NT2/D1 (cell line): ENCODE measurements around the gene CHRNB1.

Experiments used
- DNase-seq: peaks from one replicate; pipeline ENCODE4 v3.0.0-alpha.2; 2011; ENCODE audit warnings: low read depth, low spot score
- H3K27me3 ChIP-seq: 2 replicates; pipeline ENCODE4 v1.6.0; 2011; ENCODE audit warnings: mild to moderate bottlenecking; ENCODE audit not compliant: insufficient read length, insufficient read depth
- H3K36me3 ChIP-seq: 2 replicates; pipeline ENCODE4 v1.6.1; 2011; ENCODE audit warnings: mild to moderate bottlenecking, low read length, mixed read lengths; ENCODE audit not compliant: insufficient read depth, insufficient read length
- H3K4me1 ChIP-seq: 2 replicates; pipeline ENCODE4 v1.5.1; 2011; ENCODE audit not compliant: insufficient read depth, insufficient read length
- H3K4me3 ChIP-seq: 2 replicates; pipeline ENCODE4 v1.5.1; 2011; ENCODE audit warnings: low read depth; ENCODE audit not compliant: insufficient read length
- H3K9ac ChIP-seq: 2 replicates; pipeline ENCODE4 v1.6.0; 2011; ENCODE audit warnings: low read depth; ENCODE audit not compliant: insufficient read length
- H3K9me3 ChIP-seq: 2 replicates; pipeline ENCODE4 v1.5.1; 2011; ENCODE audit warnings: mild to moderate bottlenecking, low read length; ENCODE audit not compliant: insufficient read depth
- SUZ12 ChIP-seq: IDR thresholded peaks from 2 replicates; pipeline ENCODE4 v1.6.1; 2011; ENCODE audit not compliant: insufficient read length, insufficient read depth; ENCODE audit errors: extremely low read depth
- YY1 ChIP-seq: IDR thresholded peaks from 2 replicates; pipeline ENCODE4 v1.6.1; 2011; ENCODE audit not compliant: insufficient read length, insufficient read depth
- ZNF274 ChIP-seq: IDR thresholded peaks from 2 replicates; pipeline ENCODE4 v1.6.1; 2011; ENCODE audit warnings: mild to moderate bottlenecking, low read depth, low read length

CHRNB1 gene

GRCh38 chr17:7444682-7445618, at the start of gene CHRNB1:
Gene CHRNB1, plus strand, starts transcription at chr17:7445061. Its CDS starts 67 bp downstream, at chr17:7445128.
- TF ChIP-seq SUZ12, result no peak
- no peak for TF ChIP-seq ZNF274
- no peak for TF ChIP-seq YY1
- Histone ChIP-seq H3K4me1 (peaks cover 4% of the 10 kb centered on the region), H3K27me3 (peaks cover 29% of the 10 kb centered on the region), H3K9me3 (no peaks in the 10 kb centered on the region), H3K9ac (peak within 1 kb of the TSS; percentile 72), H3K4me3 (peak within 1 kb of the TSS; percentile 42), H3K36me3 (no peaks in the 10 kb centered on the region)
- no peak for DNase-seq

- Histone ChIP-seq H3K4me3 (no peak overlapping the region), H3K4me1 (peaks cover 1% of the 10 kb centered on the region), H3K27me3 (no peaks in the 10 kb centered on the region), H3K9me3 (no peaks in the 10 kb centered on the region), H3K36me3 (peaks cover 15% of the 10 kb centered on the region), H3K9ac (no peak overlapping the region)
- no peak for TF ChIP-seq ZNF274
- no peak for TF ChIP-seq YY1
- no peak for TF ChIP-seq SUZ12
- DNase-seq, result no peak
Measured at GRCh38 chr17:7396147-7396546, 48.7 kb upstream of the CHRNB1 start.

- Histone ChIP-seq H3K4me1 (no peaks in the 10 kb centered on the region), H3K9me3 (no peaks in the 10 kb centered on the region), H3K9ac (no peak overlapping the region), H3K4me3 (no peak overlapping the region), H3K36me3 (peaks cover 7% of the 10 kb centered on the region), H3K27me3 (no peaks in the 10 kb centered on the region)
- DNase-seq, result no peak
- TF ChIP-seq ZNF274, result no peak
- TF ChIP-seq SUZ12, result no peak
- no peak for TF ChIP-seq YY1
Measured at GRCh38 chr17:7398612-7399011, 46.2 kb upstream of the CHRNB1 start.

- no peaks in the 10 kb centered on the region for H3K9me3 ChIP-seq
- H3K36me3 ChIP-seq, result peaks cover 7% of the 10 kb centered on the region
- peak overlapping the region; percentile 68 for H3K4me3 ChIP-seq
- H3K9ac ChIP-seq, result peak overlapping the region; percentile 90
- no peak for DNase-seq
- no peaks in the 10 kb centered on the region for H3K27me3 ChIP-seq
- no peaks in the 10 kb centered on the region for H3K4me1 ChIP-seq
- TF ChIP-seq YY1 (no peak), ZNF274 (no peak), SUZ12 (no peak)
Measured at GRCh38 chr17:7403043-7403726, 41.7 kb upstream of the CHRNB1 start.

- Histone ChIP-seq H3K27me3 (no peaks in the 10 kb centered on the region), H3K9ac (peak overlapping the region; percentile 90), H3K36me3 (peaks cover 9% of the 10 kb centered on the region), H3K4me3 (peak overlapping the region; percentile 68), H3K4me1 (no peaks in the 10 kb centered on the region), H3K9me3 (no peaks in the 10 kb centered on the region)
- DNase-seq, result no peak
- TF ChIP-seq YY1 (no peak), ZNF274 (no peak)
Measured at GRCh38 chr17:7403727-7403976, 41.2 kb upstream of the CHRNB1 start.

- H3K36me3 ChIP-seq, result peaks cover 14% of the 10 kb centered on the region
- TF ChIP-seq YY1 (peak; percentile 26), ZNF274 (no peak), SUZ12 (no peak)
- DNase-seq, result peak; percentile 95
Measured at GRCh38 chr17:7403977-7404736, 40.7 kb upstream of the CHRNB1 start, which contains the start of gene TMEM256. Gene TMEM256, minus strand, starts transcription at chr17:7404097. Its CDS starts 13 bp downstream, at chr17:7404084.

More at GRCh38 chr17:7403977-7404736, 40.7 kb upstream of the CHRNB1 start, which contains the start of gene TMEM256:
- H3K9ac ChIP-seq, result peak within 1 kb of the TSS; percentile 90
- no peaks in the 10 kb centered on the region for H3K9me3 ChIP-seq
- no peaks in the 10 kb centered on the region for H3K4me1 ChIP-seq
- no peaks in the 10 kb centered on the region for H3K27me3 ChIP-seq
- peak within 1 kb of the TSS; percentile 78 for H3K4me3 ChIP-seq
